GM23248 (cell line): ENCODE data around the gene RASAL3. TPM values are rescaled to one million over a fixed set of nuclear protein-coding genes. Genes with fewer than 3 reads are reported as not detected.

Source experiments
- DNase-seq: peaks from one replicate; pipeline ENCODE4 v3.0.0-alpha.2; 2015
- H2AFZ ChIP-seq: fragments of 200-600 bp; sonication (generic); 2 replicates; pipeline ENCODE4 v1.6.1; 2016; ENCODE audit warnings: antibody characterized with exemption
- H3F3A ChIP-seq: fragments of 200-600 bp; sonication (generic); 2 replicates; pipeline ENCODE4 v1.6.1; 2016; ENCODE audit warnings: mild to moderate bottlenecking, antibody characterized with exemption, mixed run types; ENCODE audit not compliant: insufficient read depth
- H3K27ac ChIP-seq: fragments of 200-600 bp; sonication (generic); 2 replicates; pipeline ENCODE4 v1.5.1; 2016; ENCODE audit warnings: mild to moderate bottlenecking
- H3K27me3 ChIP-seq: fragments of 200-600 bp; sonication (generic); replicated peaks from 2 replicates; pipeline ENCODE4 v1.6.1; 2016; ENCODE audit warnings: mild to moderate bottlenecking; ENCODE audit not compliant: insufficient read depth
- H3K36me3 ChIP-seq: fragments of 200-600 bp; sonication (generic); 2 replicates; pipeline ENCODE4 v1.6.1; 2016; ENCODE audit warnings: low read depth, mild to moderate bottlenecking
- H3K4me1 ChIP-seq: fragments of 200-600 bp; sonication (generic); 2 replicates; pipeline ENCODE4 v1.6.1; 2016; ENCODE audit warnings: mild to moderate bottlenecking; ENCODE audit not compliant: insufficient read depth
- H3K4me2 ChIP-seq: fragments of 200-600 bp; sonication (generic); one replicate; pipeline ENCODE4 v1.6.1; 2016; ENCODE audit warnings: mild to moderate bottlenecking; ENCODE audit not compliant: unreplicated experiment
- H3K4me3 ChIP-seq: fragments of 200-600 bp; sonication (generic); 2 replicates; pipeline ENCODE4 v1.5.1; 2016; ENCODE audit warnings: mild to moderate bottlenecking
- H3K79me2 ChIP-seq: fragments of 200-600 bp; sonication (generic); 2 replicates; pipeline ENCODE4 v1.6.1; 2016; ENCODE audit warnings: mild to moderate bottlenecking; ENCODE audit not compliant: insufficient read depth
- H3K9ac ChIP-seq: fragments of 200-600 bp; sonication (generic); 2 replicates; pipeline ENCODE4 v1.6.1; 2016; ENCODE audit warnings: mild to moderate bottlenecking
- H3K9me2 ChIP-seq: fragments of 200-600 bp; sonication (generic); 2 replicates; pipeline ENCODE4 v1.6.1; 2016; ENCODE audit warnings: mixed run types, mild to moderate bottlenecking, moderate library complexity; ENCODE audit not compliant: insufficient read depth
- H3K9me3 ChIP-seq: fragments of 200-600 bp; sonication (generic); one replicate; pipeline ENCODE4 v1.6.1; 2017; ENCODE audit warnings: low read depth
- H4K20me1 ChIP-seq: fragments of 200-600 bp; sonication (generic); 2 replicates; pipeline ENCODE4 v1.6.0; 2016; ENCODE audit not compliant: insufficient read depth
- EZH2 ChIP-seq: fragments of 200-600 bp; sonication (generic); IDR thresholded peaks from 2 replicates; pipeline ENCODE4 v1.6.1; 2018; ENCODE audit warnings: antibody characterized with exemption, mild to moderate bottlenecking; ENCODE audit not compliant: insufficient read depth, poor library complexity, severe bottlenecking
- EZH2phosphoT487 ChIP-seq: fragments of 200-600 bp; sonication (generic); IDR thresholded peaks from 2 replicates; pipeline ENCODE4 v1.6.1; 2018; ENCODE audit warnings: antibody characterized with exemption, moderate library complexity, mild to moderate bottlenecking, low read depth; ENCODE audit not compliant: insufficient read depth
- WGBS, 2 experiments: methylation state at CpG; one replicate each; pipeline ENCODE4 v1.1.6; 2015 to 2017; ENCODE audit warnings: low lambda C conversion rate in 2 of 2, low coverage in 1 of 2; ENCODE audit errors: missing lambda C conversion rate in 2 of 2; 5-methylcytosine and 5-hydroxymethylcytosine counted together
- in situ Hi-C: fragments of 300-500 bp; cut with MboI; formaldehyde crosslinking; loops from 2 replicates; pipeline ENCODE4 v1.15.0; 2020
- polyA plus RNA-seq: library from polyadenylated mRNA; unstranded; fragments of >200 nt; fragmentation: Nextera tagmentation; extraction: Ambion mirVana; gene quantifications from 2 replicates; pipeline ENCODE4 v1.2.1, GENCODE V29; 2016
- total RNA-seq: library from RNA; depleted of rRNA; stranded (reverse); fragments of >200 nt; shearing (Covaris generic); gene quantifications from 2 replicates; pipeline ENCODE4 v1.2.3, GENCODE V29; 2014

Gene RASAL3
- total and polyA plus RNA-seq, 2 experiments from 2014 or later: not detected

GRCh38 chr19:15438577-15438976 lies 25.8 kb downstream of the RASAL3 start:
- WGBS, 2 experiments: 91 to 94% methylated on average over 22 to 27 of the region's 27 CpGs
- in situ Hi-C loops: no loop called here
- TF ChIP-seq EZH2phosphoT487: no peak
- TF ChIP-seq EZH2: no peak

GRCh38 chr19:15438124-15438496 lies 26.2 kb downstream of the RASAL3 start:
- H3K79me2 ChIP-seq: no peaks in the 10 kb centered on the region
- 0 out of 2 replicates have a peak, but pooled peaks cover 7% of the 10 kb centered on the region for H3K4me1 ChIP-seq
- H3K27ac ChIP-seq: no peak overlapping the region
- in situ Hi-C loops: no loop called here
- no peaks in the 10 kb centered on the region for H3K36me3 ChIP-seq
- TF ChIP-seq EZH2phosphoT487: no peak
- TF ChIP-seq EZH2: no peak
- no peak overlapping the region for H3K9ac ChIP-seq
- H3K9me3 ChIP-seq: no peaks in the 10 kb centered on the region
- H3K4me3 ChIP-seq: no peak overlapping the region
- no peak overlapping the region for H3K4me2 ChIP-seq
- no peak for DNase-seq
- H4K20me1 ChIP-seq: no peaks in the 10 kb centered on the region
- H3K9me2 ChIP-seq: no peaks in the 10 kb centered on the region
- H3K27me3 ChIP-seq: no peaks in the 10 kb centered on the region
- WGBS, 2 experiments: 97 to 100% methylated on average over 2 of the region's 2 CpGs
- H2AFZ ChIP-seq: no peak overlapping the region
- no peaks in the 10 kb centered on the region for H3F3A ChIP-seq

More at GRCh38 chr19:15438577-15438976, 25.8 kb downstream of the RASAL3 start:
- Histone ChIP-seq H3K79me2 (no peaks in the 10 kb centered on the region), H3K4me3 (no peak overlapping the region), H3K36me3 (no peaks in the 10 kb centered on the region), H3K27ac (no peak overlapping the region), H3K4me2 (no peak overlapping the region), H4K20me1 (no peaks in the 10 kb centered on the region), H2AFZ (no peak overlapping the region), H3K4me1 (0 out of 2 replicates have a peak, but pooled peaks cover 7% of the 10 kb centered on the region), H3K27me3 (no peaks in the 10 kb centered on the region), H3F3A (no peaks in the 10 kb centered on the region), H3K9me2 (no peaks in the 10 kb centered on the region), H3K9ac (no peak overlapping the region), H3K9me3 (no peaks in the 10 kb centered on the region)
- no peak for DNase-seq

GRCh38 chr19:15437355-15438123 lies 26.8 kb downstream of the RASAL3 start:
- H3K4me3 ChIP-seq: no peak overlapping the region
- no peak overlapping the region for H3K4me2 ChIP-seq
- H3K9me2 ChIP-seq: no peaks in the 10 kb centered on the region
- H3K27ac ChIP-seq: no peak overlapping the region
- in situ Hi-C loops: no loop called here
- no peaks in the 10 kb centered on the region for H3K36me3 ChIP-seq
- 0 out of 2 replicates have a peak, but pooled peaks cover 7% of the 10 kb centered on the region for H3K4me1 ChIP-seq
- H3F3A ChIP-seq: no peaks in the 10 kb centered on the region
- H2AFZ ChIP-seq: no peak overlapping the region
- no peaks in the 10 kb centered on the region for H3K79me2 ChIP-seq
- H3K27me3 ChIP-seq: no peaks in the 10 kb centered on the region
- TF ChIP-seq EZH2phosphoT487: no peak
- TF ChIP-seq EZH2: no peak
- DNase-seq: peak; percentile 71
- H4K20me1 ChIP-seq: no peaks in the 10 kb centered on the region
- H3K9ac ChIP-seq: no peak overlapping the region
- H3K9me3 ChIP-seq: no peaks in the 10 kb centered on the region
- WGBS, 2 experiments: 42 to 45% methylated on average over 10 of the region's 10 CpGs

- TF ChIP-seq EZH2: no peak
- TF ChIP-seq EZH2phosphoT487: no peak
- WGBS, 2 experiments: 87 to 88% methylated on average over 15 of the region's 15 CpGs
- 0 out of 2 replicates have a peak, but pooled peaks cover 7% of the 10 kb centered on the region for H3K4me1 ChIP-seq
- in situ Hi-C loops: no loop called here
- no peak for DNase-seq
- H3K9me3 ChIP-seq: no peaks in the 10 kb centered on the region
- H3F3A ChIP-seq: no peaks in the 10 kb centered on the region
- no peak overlapping the region for H3K9ac ChIP-seq
- H3K27me3 ChIP-seq: no peaks in the 10 kb centered on the region
- no peaks in the 10 kb centered on the region for H3K36me3 ChIP-seq
- no peak overlapping the region for H3K4me2 ChIP-seq
- H2AFZ ChIP-seq: no peak overlapping the region
- no peaks in the 10 kb centered on the region for H3K9me2 ChIP-seq
- H3K4me3 ChIP-seq: no peak overlapping the region
- no peak overlapping the region for H3K27ac ChIP-seq
- H3K79me2 ChIP-seq: peaks cover 5% of the 10 kb centered on the region
- no peaks in the 10 kb centered on the region for H4K20me1 ChIP-seq
These were observed 27.6 kb downstream of the RASAL3 start for GRCh38 chr19:15436826-15437110.
